Smooth muscle cell (in vitro differentiated cells): ENCODE data around the gene SMTNL1. TPM values are rescaled to one million over a fixed set of nuclear protein-coding genes. Genes with fewer than 3 reads are reported as not detected.

Experiments
- DNase-seq: peaks from one replicate; lab custom pipeline; 2025; ENCODE audit not compliant: unreplicated experiment; lab: John Stamatoyannopoulos, UW
- H2AFZ ChIP-seq: fragments of 200-600 bp; sonication (generic); 2 replicates; pipeline ENCODE4 v1.6.0; 2016; ENCODE audit warnings: antibody characterized with exemption, low read depth, mild to moderate bottlenecking
- H3F3A ChIP-seq: fragments of 200-600 bp; sonication (generic); 2 replicates; pipeline ENCODE4 v1.6.0; 2017; ENCODE audit warnings: antibody characterized with exemption, low read depth
- H3K27ac ChIP-seq: fragments of 200-600 bp; sonication (generic); 2 replicates; pipeline ENCODE4 v1.5.1; 2016; ENCODE audit warnings: low read depth, mild to moderate bottlenecking
- H3K27me3 ChIP-seq: fragments of 200-600 bp; sonication (generic); 2 replicates; pipeline ENCODE4 v1.6.1; 2016; ENCODE audit warnings: low read depth, mild to moderate bottlenecking
- H3K36me3 ChIP-seq: fragments of 200-600 bp; sonication (generic); 2 replicates; pipeline ENCODE4 v1.5.1; 2016; ENCODE audit warnings: low read depth
- H3K4me1 ChIP-seq: fragments of 200-600 bp; sonication (generic); 2 replicates; pipeline ENCODE4 v1.5.1; 2016; ENCODE audit warnings: low read depth
- H3K4me2 ChIP-seq: fragments of 200-600 bp; sonication (generic); 2 replicates; pipeline ENCODE4 v1.6.0; 2016; ENCODE audit warnings: mild to moderate bottlenecking
- H3K4me3 ChIP-seq: fragments of 200-600 bp; sonication (generic); 2 replicates; pipeline ENCODE4 v1.5.1; 2016; ENCODE audit warnings: mild to moderate bottlenecking
- H3K79me2 ChIP-seq: fragments of 200-600 bp; sonication (generic); 2 replicates; pipeline ENCODE4 v1.6.0; 2016; ENCODE audit warnings: low read depth, mild to moderate bottlenecking
- H3K9ac ChIP-seq: fragments of 200-600 bp; sonication (generic); 2 replicates; pipeline ENCODE4 v1.6.0; 2016; ENCODE audit warnings: low read depth
- H3K9me3 ChIP-seq: fragments of 200-600 bp; sonication (generic); replicated peaks from 2 replicates; pipeline ENCODE4 v1.5.1; 2016; ENCODE audit warnings: low read depth
- H4K20me1 ChIP-seq: fragments of 200-600 bp; sonication (generic); 2 replicates; pipeline ENCODE4 v1.6.0; 2016; ENCODE audit warnings: low read depth
- WGBS: methylation state at CpG from one replicate; pipeline ENCODE4 v1.1.7; 2016; ENCODE audit warnings: low lambda C conversion rate; 5-methylcytosine and 5-hydroxymethylcytosine counted together
- polyA plus RNA-seq: library from polyadenylated mRNA; unstranded; fragments of >200 nt; fragmentation: Nextera tagmentation; extraction: Ambion mirVana; gene quantifications from 2 replicates; pipeline ENCODE4 v1.2.1, GENCODE V29; 2016
- total RNA-seq: library from RNA; depleted of rRNA; stranded (reverse); fragments of >200 nt; gene quantifications from 2 replicates; pipeline ENCODE4 v1.2.3, GENCODE V29; 2014
- TF ChIP-seq, protein P1 (sequence below): fragments of 200-600 bp; sonication (generic); IDR thresholded peaks from 2 replicates; pipeline ENCODE4 v1.5.1; 2017; ENCODE audit warnings: borderline replicate concordance, mild to moderate bottlenecking, antibody characterized with exemption; ENCODE audit not compliant: insufficient read depth, poor library complexity, severe bottlenecking

SMTNL1 gene
- total and polyA plus RNA-seq, 2 experiments from 2014 or later: not detected

DNA sequence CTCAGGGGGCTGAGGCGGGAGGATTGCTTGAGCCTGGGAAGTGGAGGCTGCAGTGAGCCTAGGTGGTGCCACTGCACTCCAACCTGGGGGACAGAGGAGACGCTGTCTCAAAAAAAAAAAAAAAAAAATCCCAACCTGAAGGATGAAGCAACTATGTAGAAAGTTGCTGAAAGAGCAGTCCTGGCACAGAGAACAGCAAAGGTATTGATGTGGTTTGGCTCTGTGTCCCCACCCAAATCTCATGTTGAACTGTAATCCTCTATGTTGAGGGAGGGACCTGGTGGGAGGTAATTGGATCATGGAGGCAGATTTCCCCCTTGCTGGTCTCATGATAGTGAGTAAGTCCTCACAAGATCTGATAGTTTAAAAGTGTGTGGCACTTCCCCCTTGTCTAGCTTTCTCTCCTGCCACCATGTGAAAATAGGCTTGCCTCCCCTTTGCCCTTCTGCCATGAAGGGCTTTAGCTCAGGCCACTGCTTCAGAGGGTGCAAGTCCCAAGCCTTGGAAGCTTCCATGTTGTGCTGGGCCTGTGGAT, 49.4 kb downstream of the SMTNL1 start:
- Histone ChIP-seq H3K9me3 (no peaks in the 10 kb centered on the region), H3K27ac (no peak overlapping the region), H3K36me3 (no peaks in the 10 kb centered on the region), H3K9ac (no peak overlapping the region), H3K27me3 (no peaks in the 10 kb centered on the region), H4K20me1 (no peaks in the 10 kb centered on the region), H3K4me2 (no peak overlapping the region), H3K4me3 (no peak overlapping the region), H3F3A (no peaks in the 10 kb centered on the region), H2AFZ (no peak overlapping the region), H3K4me1 (peaks cover 10% of the 10 kb centered on the region), H3K79me2 (no peaks in the 10 kb centered on the region)
- WGBS: 46% methylated on average over 2 of the region's 2 CpGs
- DNase-seq: no peak
- TF ChIP-seq, protein P1, sequence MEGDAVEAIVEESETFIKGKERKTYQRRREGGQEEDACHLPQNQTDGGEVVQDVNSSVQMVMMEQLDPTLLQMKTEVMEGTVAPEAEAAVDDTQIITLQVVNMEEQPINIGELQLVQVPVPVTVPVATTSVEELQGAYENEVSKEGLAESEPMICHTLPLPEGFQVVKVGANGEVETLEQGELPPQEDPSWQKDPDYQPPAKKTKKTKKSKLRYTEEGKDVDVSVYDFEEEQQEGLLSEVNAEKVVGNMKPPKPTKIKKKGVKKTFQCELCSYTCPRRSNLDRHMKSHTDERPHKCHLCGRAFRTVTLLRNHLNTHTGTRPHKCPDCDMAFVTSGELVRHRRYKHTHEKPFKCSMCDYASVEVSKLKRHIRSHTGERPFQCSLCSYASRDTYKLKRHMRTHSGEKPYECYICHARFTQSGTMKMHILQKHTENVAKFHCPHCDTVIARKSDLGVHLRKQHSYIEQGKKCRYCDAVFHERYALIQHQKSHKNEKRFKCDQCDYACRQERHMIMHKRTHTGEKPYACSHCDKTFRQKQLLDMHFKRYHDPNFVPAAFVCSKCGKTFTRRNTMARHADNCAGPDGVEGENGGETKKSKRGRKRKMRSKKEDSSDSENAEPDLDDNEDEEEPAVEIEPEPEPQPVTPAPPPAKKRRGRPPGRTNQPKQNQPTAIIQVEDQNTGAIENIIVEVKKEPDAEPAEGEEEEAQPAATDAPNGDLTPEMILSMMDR: no peak

- H3K4me2 ChIP-seq: no peak overlapping the region
- 78% methylated on average over 3 of the region's 3 CpGs for WGBS
- no peak for DNase-seq
- no peak overlapping the region for H3K4me3 ChIP-seq
- H3K4me1 ChIP-seq: peaks cover 10% of the 10 kb centered on the region
- no peaks in the 10 kb centered on the region for H3K79me2 ChIP-seq
- H4K20me1 ChIP-seq: no peaks in the 10 kb centered on the region
- H3F3A ChIP-seq: no peaks in the 10 kb centered on the region
- no peak overlapping the region for H3K9ac ChIP-seq
- H3K9me3 ChIP-seq: no peaks in the 10 kb centered on the region
- TF ChIP-seq, protein P1: no peak
- H3K27me3 ChIP-seq: no peaks in the 10 kb centered on the region
- H2AFZ ChIP-seq: no peak overlapping the region
- no peaks in the 10 kb centered on the region for H3K36me3 ChIP-seq
- H3K27ac ChIP-seq: no peak overlapping the region
These were observed 50.8 kb downstream of the SMTNL1 start for GRCh38 chr11:57588046-57588710.

DNA sequence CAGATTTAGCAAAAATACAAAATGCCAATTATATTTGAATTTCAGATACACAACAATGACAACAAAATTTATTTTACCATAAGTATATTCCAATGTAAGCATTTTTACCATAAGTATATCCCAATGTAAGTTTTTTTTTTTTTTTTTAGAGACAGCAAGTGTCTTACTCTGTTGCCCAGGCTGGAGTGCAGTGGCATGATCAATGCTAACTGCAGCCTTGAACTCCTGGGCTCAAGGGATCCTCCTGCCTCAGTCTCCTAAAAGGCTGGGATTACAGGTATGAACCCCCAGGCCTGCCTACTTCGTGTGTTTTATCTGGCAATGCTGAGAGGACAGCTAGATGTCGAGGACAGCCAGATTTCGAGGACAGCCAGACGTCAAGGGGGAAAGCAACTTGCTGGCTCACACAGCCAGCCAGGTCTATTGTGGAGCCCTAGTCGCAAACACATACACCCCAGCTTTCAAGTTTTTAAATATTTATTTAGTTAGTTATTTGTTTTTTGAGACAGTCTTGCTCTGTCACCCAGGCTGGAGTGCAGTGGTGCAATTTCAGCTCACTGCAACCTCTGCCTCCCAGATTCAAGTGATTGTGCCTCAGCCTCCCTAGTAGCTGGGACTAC, 59.0 kb downstream of the SMTNL1 start:
- Histone ChIP-seq H3K27me3 (no peaks in the 10 kb centered on the region), H3K79me2 (no peaks in the 10 kb centered on the region), H4K20me1 (no peaks in the 10 kb centered on the region), H3K27ac (no peak overlapping the region), H3K9me3 (no peaks in the 10 kb centered on the region), H3K4me3 (no peak overlapping the region), H3F3A (no peaks in the 10 kb centered on the region), H3K36me3 (no peaks in the 10 kb centered on the region), H3K4me1 (peaks cover 28% of the 10 kb centered on the region), H3K9ac (no peak overlapping the region), H3K4me2 (no peak overlapping the region), H2AFZ (no peak overlapping the region)
- no peak for DNase-seq
- 90% methylated on average over 5 of the region's 5 CpGs for WGBS
- TF ChIP-seq, protein P1: no peak

- DNase-seq: peak; percentile 18
- no peaks in the 10 kb centered on the region for H3K79me2 ChIP-seq
- peak within 1 kb of the TSS; percentile 89 for H3K4me2 ChIP-seq
- no peaks in the 10 kb centered on the region for H3K36me3 ChIP-seq
- no peaks in the 10 kb centered on the region for H3K27me3 ChIP-seq
- peak within 1 kb of the TSS; percentile 85 for H2AFZ ChIP-seq
- H3K9me3 ChIP-seq: no peaks in the 10 kb centered on the region
- H3K27ac ChIP-seq: no peak within 1 kb of the TSS
- H3F3A ChIP-seq: no peaks in the 10 kb centered on the region
- TF ChIP-seq, protein P1: no peak
- peaks cover 28% of the 10 kb centered on the region for H3K4me1 ChIP-seq
- no peaks in the 10 kb centered on the region for H4K20me1 ChIP-seq
- WGBS: 16% methylated on average over 7 of the region's 10 CpGs
- peak within 1 kb of the TSS; percentile 73 for H3K4me3 ChIP-seq
- peak within 1 kb of the TSS; percentile 35 for H3K9ac ChIP-seq
These were observed 60.1 kb downstream of the SMTNL1 start, which contains the start of gene SERPING1 for GRCh38 chr11:57597461-57597915. Gene SERPING1 (plus strand): TSS chr11:57597685. CDS start chr11:57598271, 586 bp downstream.
